Hepatocyte (in vitro differentiated cells): Measurements from ENCODE around the gene CEP170B.

Experiments
- CTCF ChIP-seq: fragments of 200-600 bp; sonication (generic); IDR thresholded peaks from 2 replicates; pipeline ENCODE4 v1.5.1; 2016; ENCODE audit warnings: antibody characterized with exemption, mild to moderate bottlenecking; ENCODE audit not compliant: poor library complexity
- EZH2 ChIP-seq: fragments of 200-600 bp; sonication (generic); IDR thresholded peaks from 2 replicates; pipeline ENCODE4 v1.6.1; 2016; ENCODE audit warnings: antibody characterized with exemption, mild to moderate bottlenecking, borderline replicate concordance
- EZH2phosphoT487 ChIP-seq: fragments of 200-600 bp; sonication (generic); IDR thresholded peaks from one replicate; pipeline ENCODE4 v1.6.1; 2018; ENCODE audit warnings: antibody characterized with exemption, mild to moderate bottlenecking, low read depth, moderate library complexity; ENCODE audit not compliant: unreplicated experiment, severe bottlenecking

- TF ChIP-seq CTCF (no peak), EZH2 (no peak), EZH2phosphoT487 (no peak)
Observed at GRCh38 chr14:104822821-104823615, 42.0 kb upstream of the CEP170B start.
